Right atrium auricular region (tissue), 2 donors: ENCODE results near the gene KLHL12. TPM values are rescaled to one million over a fixed set of nuclear protein-coding genes. Genes with fewer than 3 reads are reported as not detected.

ENCODE experiments used
- DNase-seq: peaks from one replicate; pipeline ENCODE4 v3.0.0-alpha.2; 2019; ENCODE audit warnings: low spot score
- H3K27ac ChIP-seq, 2 donors: fragments of 200-600 bp; sonication (generic); 1 replicate in 1 of 2; 2 replicates in 1 of 2; pipeline ENCODE4 v1.5.1; 2016 to 2019
- H3K27me3 ChIP-seq, 2 donors: fragments of 200-600 bp; sonication (generic); one replicate each; pipeline versions ENCODE4 v1.5.1 to v1.6.0; 2017 to 2019
- H3K36me3 ChIP-seq: fragments of 200-600 bp; sonication (generic); one replicate; pipeline ENCODE4 v1.5.1; 2016
- H3K4me1 ChIP-seq, 2 donors: fragments of 200-600 bp; sonication (generic); one replicate each; pipeline versions ENCODE4 v1.5.1 to v1.6.0; 2017 to 2019
- H3K4me3 ChIP-seq, 2 donors: fragments of 200-600 bp; sonication (generic); 1 replicate in 1 of 2; 2 replicates in 1 of 2; pipeline ENCODE4 v1.5.1; 2017 to 2019; ENCODE audit warnings: mild to moderate bottlenecking in 1 of 2, moderate library complexity in 1 of 2
- H3K9me3 ChIP-seq, 2 donors: fragments of 200-600 bp; sonication (generic); one replicate each; pipeline ENCODE4 v1.5.1; 2019
- total RNA-seq, 2 donors: library from RNA; depleted of rRNA; stranded (reverse); fragments of >200 nt; gene quantifications; one replicate each; pipeline ENCODE4 v1.1.0, GENCODE V29; 2016
- TF ChIP-seq, protein P1 (sequence below), 2 donors: fragments of 200-600 bp; sonication (generic); IDR thresholded peaks; one replicate each; pipeline ENCODE4 v1.5.1; 2019; ENCODE audit warnings: antibody characterized with exemption in 2 of 2

KLHL12 gene
- total RNA-seq, 2 donors from 2014 or later = 13.9 to 18.4 TPM

DNA sequence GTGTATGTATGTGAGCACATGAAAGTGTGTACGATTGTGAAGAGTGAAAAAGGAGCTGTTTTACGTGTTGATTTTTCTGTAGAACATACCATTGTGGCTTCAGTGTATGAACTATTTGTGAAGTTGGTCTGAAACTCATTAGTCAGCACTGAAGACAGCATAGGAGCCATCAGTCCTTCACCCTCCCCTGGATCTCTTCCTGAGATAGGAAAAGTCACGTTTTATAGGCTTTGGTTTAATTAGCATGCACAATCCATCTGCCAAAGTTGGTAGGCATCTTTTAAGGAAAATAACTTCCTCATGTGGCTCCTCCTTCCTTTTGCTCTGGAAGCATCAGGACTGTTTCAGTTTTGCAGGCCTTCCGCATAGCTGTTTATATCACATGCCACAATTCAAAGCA, 36.6 kb downstream of the KLHL12 start:
- no peaks in the 10 kb centered on the region for H3K27me3 ChIP-seq
- no peaks in the 10 kb centered on the region for H3K9me3 ChIP-seq
- TF ChIP-seq, protein P1, sequence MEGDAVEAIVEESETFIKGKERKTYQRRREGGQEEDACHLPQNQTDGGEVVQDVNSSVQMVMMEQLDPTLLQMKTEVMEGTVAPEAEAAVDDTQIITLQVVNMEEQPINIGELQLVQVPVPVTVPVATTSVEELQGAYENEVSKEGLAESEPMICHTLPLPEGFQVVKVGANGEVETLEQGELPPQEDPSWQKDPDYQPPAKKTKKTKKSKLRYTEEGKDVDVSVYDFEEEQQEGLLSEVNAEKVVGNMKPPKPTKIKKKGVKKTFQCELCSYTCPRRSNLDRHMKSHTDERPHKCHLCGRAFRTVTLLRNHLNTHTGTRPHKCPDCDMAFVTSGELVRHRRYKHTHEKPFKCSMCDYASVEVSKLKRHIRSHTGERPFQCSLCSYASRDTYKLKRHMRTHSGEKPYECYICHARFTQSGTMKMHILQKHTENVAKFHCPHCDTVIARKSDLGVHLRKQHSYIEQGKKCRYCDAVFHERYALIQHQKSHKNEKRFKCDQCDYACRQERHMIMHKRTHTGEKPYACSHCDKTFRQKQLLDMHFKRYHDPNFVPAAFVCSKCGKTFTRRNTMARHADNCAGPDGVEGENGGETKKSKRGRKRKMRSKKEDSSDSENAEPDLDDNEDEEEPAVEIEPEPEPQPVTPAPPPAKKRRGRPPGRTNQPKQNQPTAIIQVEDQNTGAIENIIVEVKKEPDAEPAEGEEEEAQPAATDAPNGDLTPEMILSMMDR (IDR thresholded peaks at IDR 0.05) = no peak
- H3K36me3 ChIP-seq = peaks cover 35% of the 10 kb centered on the region
- H3K27ac ChIP-seq = no peak overlapping the region
- DNase-seq = no peak
- H3K4me1 ChIP-seq = peaks cover 0 to 14% of the 10 kb centered on the region in 2 donors
- H3K4me3 ChIP-seq = no peak overlapping the region

DNA sequence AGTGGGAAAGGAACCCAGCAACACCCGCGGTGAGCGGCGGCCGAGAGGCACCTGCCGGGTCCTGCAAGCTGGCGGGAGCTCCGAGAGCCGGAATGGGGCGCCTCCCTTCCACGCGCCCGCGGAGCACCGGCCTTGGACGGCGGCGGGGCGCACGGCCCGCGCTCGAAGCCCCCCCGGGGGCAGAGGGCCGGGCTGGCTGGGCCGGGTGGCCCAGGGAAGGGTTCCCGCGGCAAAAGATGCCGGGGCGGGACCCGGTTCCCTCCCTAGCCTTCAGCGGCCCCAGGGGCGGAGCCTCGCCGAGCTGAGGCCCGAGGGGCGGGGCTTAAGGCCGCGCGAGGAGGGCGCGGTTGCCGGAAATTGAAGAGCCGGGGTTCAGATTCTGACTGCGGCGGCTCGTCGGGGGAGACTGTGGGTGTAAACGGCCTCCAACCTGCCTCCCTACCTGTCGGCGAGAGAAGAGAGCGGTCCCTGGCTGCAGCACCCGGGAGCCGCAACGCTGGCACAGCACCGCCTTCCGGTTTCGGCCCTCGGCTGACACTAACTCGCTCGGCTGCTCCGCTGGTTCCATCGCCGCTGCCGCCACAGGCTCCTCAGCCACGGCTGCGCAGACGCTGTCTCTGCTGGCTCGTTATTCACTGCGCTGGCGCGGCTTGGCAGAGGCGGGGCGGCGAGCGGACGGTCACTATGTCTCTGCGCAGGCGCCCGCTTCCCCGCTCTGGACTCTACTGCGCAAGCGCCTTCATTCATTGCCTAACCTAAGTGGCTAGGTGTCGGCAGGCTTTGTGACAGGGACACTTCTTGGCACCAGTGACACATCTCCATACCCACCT, 38.3 kb downstream of the KLHL12 start, which contains the start of gene RABIF:
Gene RABIF (minus strand): TSS at position 619 of the 830 bp plus-strand sequence. CDS start 51 bp downstream, at position 568.
- Histone ChIP-seq H3K27me3 (no peaks in the 10 kb centered on the region), H3K9me3 (no peaks in the 10 kb centered on the region), H3K27ac (peak within 1 kb of the TSS; percentile 91 to 92), H3K36me3 (peaks cover 19% of the 10 kb centered on the region), H3K4me1 (peaks cover 0 to 14% of the 10 kb centered on the region in 2 donors), H3K4me3 (peak within 1 kb of the TSS; percentile 62 to 81)
- TF ChIP-seq, protein P1 (IDR thresholded peaks at IDR 0.05) = peak in 1 of 2 donors; percentile 39
- peak; percentile 96 for DNase-seq

DNA sequence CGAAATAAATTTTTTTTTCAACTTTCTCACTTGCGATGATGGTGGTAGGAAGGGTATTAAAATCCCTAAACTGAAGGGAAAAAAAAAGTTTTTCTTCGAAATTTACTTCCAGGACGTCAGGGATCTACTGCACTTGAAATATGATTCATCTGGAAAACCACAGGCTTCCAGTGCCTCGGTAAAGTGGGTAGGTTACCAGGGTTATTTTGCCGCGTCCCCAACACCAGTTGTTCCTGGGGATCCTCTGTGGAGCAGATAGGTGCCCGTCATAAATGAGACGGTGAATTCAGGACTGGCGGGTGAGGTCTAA, 38.9 kb downstream of the KLHL12 start:
- Histone ChIP-seq H3K36me3 (peaks cover 13% of the 10 kb centered on the region), H3K27me3 (no peaks in the 10 kb centered on the region), H3K9me3 (no peaks in the 10 kb centered on the region), H3K4me1 (peaks cover 0 to 14% of the 10 kb centered on the region in 2 donors), H3K27ac (peak overlapping the region; percentile 91 to 92), H3K4me3 (peak overlapping the region; percentile 62 to 81)
- TF ChIP-seq, protein P1 (IDR thresholded peaks at IDR 0.05) = no peak
- DNase-seq = no peak

DNA sequence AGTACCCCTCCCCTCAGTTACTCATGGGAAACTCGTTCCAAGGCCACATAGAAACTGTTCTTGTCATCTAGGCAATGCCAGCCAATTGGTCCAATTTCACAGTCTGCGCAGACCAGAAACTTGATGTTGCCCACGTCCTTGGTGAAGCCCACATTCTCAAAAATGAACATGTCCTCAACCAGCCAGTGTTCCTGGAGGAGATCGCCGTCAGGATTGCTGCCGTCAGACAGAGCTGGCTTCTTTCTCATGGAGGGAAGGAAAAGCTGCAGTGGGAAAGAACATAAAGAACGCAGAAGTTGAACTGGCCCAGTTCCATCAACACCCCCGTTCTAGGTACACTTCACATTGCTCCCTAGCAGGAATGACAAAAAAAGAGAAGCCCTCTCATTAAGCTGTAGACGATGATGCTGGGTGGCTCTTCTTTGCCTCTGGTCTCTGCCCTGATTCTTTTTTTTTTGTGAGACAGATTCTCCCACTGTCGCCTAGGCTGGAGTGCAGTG, 46.0 kb downstream of the KLHL12 start:
- Histone ChIP-seq H3K36me3 (peaks cover 10% of the 10 kb centered on the region), H3K4me3 (no peak overlapping the region), H3K9me3 (no peaks in the 10 kb centered on the region), H3K27me3 (no peaks in the 10 kb centered on the region), H3K4me1 (no peaks in the 10 kb centered on the region), H3K27ac (no peak overlapping the region)
- TF ChIP-seq, protein P1 (IDR thresholded peaks at IDR 0.05) = no peak
- no peak for DNase-seq

DNA sequence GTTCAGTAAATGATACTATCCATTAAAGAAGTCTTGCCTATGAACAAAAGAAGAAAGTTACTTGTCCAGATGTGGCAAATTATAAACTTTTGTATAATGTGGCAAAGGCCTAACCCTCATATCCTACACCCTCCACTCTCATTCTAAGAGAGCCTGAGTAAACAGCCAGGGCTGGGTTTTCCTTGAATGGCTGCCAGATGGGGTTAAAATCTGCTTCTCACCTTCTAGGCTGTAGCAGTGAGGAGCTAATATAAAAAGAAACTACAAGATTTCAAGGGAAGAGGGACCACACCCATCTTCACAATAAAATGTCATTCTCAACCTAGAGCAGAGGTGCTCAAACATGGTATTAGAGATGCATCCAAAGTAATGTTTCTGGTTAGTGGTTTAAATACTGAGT, 47.0 kb downstream of the KLHL12 start:
- Histone ChIP-seq H3K4me1 (no peaks in the 10 kb centered on the region), H3K36me3 (peaks cover 10% of the 10 kb centered on the region), H3K27ac (no peak overlapping the region), H3K9me3 (no peaks in the 10 kb centered on the region), H3K27me3 (no peaks in the 10 kb centered on the region), H3K4me3 (no peak overlapping the region)
- TF ChIP-seq, protein P1 (IDR thresholded peaks at IDR 0.05) = no peak
- DNase-seq = no peak
